Pancreas (tissue), 10 donors: Measurements from ENCODE around the gene PRKD1. TPM values are rescaled to one million over a fixed set of nuclear protein-coding genes. Genes with fewer than 3 reads are reported as not detected.

ENCODE experiments used
- ATAC-seq, 4 donors: fragments of 200-7000 bp; cut with Tn5 transposase; one replicate each; pipeline versions ENCODE4 v1.8.0 to v1.9.1; 2020; ENCODE audit warnings: mild to moderate bottlenecking in 4 of 4, moderate library complexity in 4 of 4
- DNase-seq, 6 donors: peaks; one replicate each; pipeline ENCODE4 v3.0.0-alpha.2; 2020
- FAIRE-seq: peaks from 2 replicates; lab custom pipeline; 2012; peaks lifted over from hg19 to GRCh38; lab: Jason Lieb, UNC
- H3K27ac ChIP-seq, 4 donors: fragments of 200-600 bp; sonication (generic); 1 replicate in 3 of 4; 2 replicates in 1 of 4; pipeline versions ENCODE4 v1.5.0 to v1.8.0; 2020
- H3K27me3 ChIP-seq, 4 donors: fragments of 200-600 bp; one replicate each; pipeline ENCODE4 v1.8.0; 2021
- H3K36me3 ChIP-seq, 3 donors: fragments of 200-600 bp; sonication (generic) in 1 of 3; one replicate each; pipeline versions ENCODE4 v1.5.0 to v1.8.0; 2020 to 2021
- H3K4me1 ChIP-seq, 3 donors: fragments of 200-600 bp; one replicate each; pipeline ENCODE4 v1.8.0; 2021
- H3K4me3 ChIP-seq, 4 donors: fragments of 200-600 bp; sonication (generic) in 2 of 4; one replicate each; pipeline versions ENCODE4 v1.5.0 to v1.8.0; 2020 to 2021
- H3K9me3 ChIP-seq, 4 donors: fragments of 200-600 bp; one replicate each; pipeline ENCODE4 v1.8.0; 2021
- CTCF ChIP-seq, 4 donors: fragments of 200-600 bp; sonication (generic) in 3 of 4; IDR thresholded peaks; one replicate each; pipeline versions ENCODE4 v1.5.0 to v1.8.0; 2021; ENCODE audit warnings: antibody characterized with exemption in 4 of 4
- WGBS, 2 donors: extraction: QIAGEN DNeasy Blood & Tissue Kit; methylation state at CpG; one replicate each; pipeline ENCODE4 v1.1.7; 2013; 5-methylcytosine and 5-hydroxymethylcytosine counted together
- intact Hi-C, 3 donors: fragments of 100-400 bp; cut with DNase I; formaldehyde crosslinking; loops; one replicate each; pipeline versions ENCODE4 v1.11.1 to v1.14.2; 2022
- polyA plus RNA-seq, 2 donors: library from polyadenylated mRNA; stranded (reverse); fragments of 200-250 nt; gene quantifications; one replicate each; pipeline ENCODE4 v1.2.3, GENCODE V29; 2013
- total RNA-seq, 6 donors: library from RNA; stranded (reverse); fragmentation: NEBNext Ultra II Directional in 4 of 6; extraction: Animal tissue kit (Norgen Biotek cat#: 25700) in 4 of 6; gene quantifications; one replicate each; pipeline versions ENCODE4 v1.2.1 to v1.2.4, GENCODE V29; 2021 to 2023
- donor health status: healthy with polysubstance abuse.
- donor health status: DM: no; HTN: no; CAD: no; lungs with moderate emphysema.
- donor health status: DM: no; HTN: no; CAD: no.
- donor health status: control.
- donor health status: control.
- donor health status: Bipolar disorder and iron deficiency.
- donor health status: DM: yes; HTN: yes; CAD: no.
- donor health status: DM: no; HTN: no; CAD: no.
- donor health status: DM: no; HTN: no; CAD: no.
- donor health status: DM: yes; HTN: yes; CAD: no.

PRKD1 gene
- total and polyA plus RNA-seq, 8 donors: 3.1 to 13.2 (median 4.2) TPM

- H3K4me1 ChIP-seq: peaks cover 3 to 16% (median 8%) of the 10 kb centered on the region in 3 donors
- no peak overlapping the region for H3K4me3 ChIP-seq
- TF ChIP-seq CTCF (IDR thresholded peaks at IDR 0.05): no peak
- DNase-seq (no peak), FAIRE-seq (no peak), ATAC-seq (peak in 2 of 4 donors; percentile 23 to 49)
- intact Hi-C loops: no loop called here
- no peaks in the 10 kb centered on the region for H3K9me3 ChIP-seq
- H3K27me3 ChIP-seq: no peaks in the 10 kb centered on the region
- H3K36me3 ChIP-seq: no peaks in the 10 kb centered on the region
- H3K27ac ChIP-seq: no peak overlapping the region
- WGBS, 2 donors: 26 to 38% methylated on average over 1 of the region's 1 CpG
Measured at GRCh38 chr14:29645117-29645516, 282.5 kb downstream of the PRKD1 start.

GRCh38 chr14:29643433-29644211, 284.0 kb downstream of the PRKD1 start:
- Histone ChIP-seq H3K9me3 (no peaks in the 10 kb centered on the region), H3K27ac (no peak overlapping the region), H3K27me3 (no peaks in the 10 kb centered on the region), H3K4me3 (no peak overlapping the region), H3K4me1 (peaks cover 3 to 19% (median 8%) of the 10 kb centered on the region in 3 donors), H3K36me3 (no peaks in the 10 kb centered on the region)
- ATAC-seq (peak; percentile 50 to 88 (median 78)), DNase-seq (no peak), FAIRE-seq (no peak)
- intact Hi-C loops: no loop called here
- 38 to 40% methylated on average over 5 of the region's 5 CpGs for WGBS, 2 donors
- no peak for TF ChIP-seq CTCF (IDR thresholded peaks at IDR 0.05)

DNA sequence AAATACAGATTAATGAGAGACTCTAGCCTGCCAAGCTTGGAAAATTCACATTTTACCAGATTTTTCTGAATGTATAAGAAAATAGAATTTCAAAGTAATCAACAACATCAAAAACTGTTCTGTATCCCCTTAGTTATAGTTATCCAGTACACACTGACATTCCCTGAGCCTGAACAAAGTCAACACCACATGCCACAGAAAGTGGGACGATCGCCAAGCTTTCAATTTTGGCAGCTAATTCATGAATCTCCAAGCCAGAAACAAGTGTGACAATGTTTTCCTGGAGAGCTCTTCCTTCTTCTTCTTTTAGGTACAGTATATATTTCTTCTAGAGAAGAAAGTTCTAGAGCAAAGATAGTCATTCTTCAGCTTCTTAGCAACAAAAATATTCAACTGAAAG, 290.2 kb downstream of the PRKD1 start:
- Histone ChIP-seq H3K27me3 (no peaks in the 10 kb centered on the region), H3K36me3 (no peaks in the 10 kb centered on the region), H3K27ac (peak overlapping the region in 2 of 4 donors; percentile 25 to 53), H3K9me3 (no peaks in the 10 kb centered on the region), H3K4me1 (peaks cover 13 to 25% (median 25%) of the 10 kb centered on the region in 3 donors), H3K4me3 (no peak overlapping the region)
- intact Hi-C loops: no loop called here
- peak; percentile 90 to 97 (median 96) for ATAC-seq
- DNase-seq: peak in 5 of 6 donors; percentile 73 to 88 (median 77)
- WGBS, 2 donors: 2 to 4% methylated on average over 2 of the region's 2 CpGs
- peak; percentile 43 for FAIRE-seq
- no peak for TF ChIP-seq CTCF (IDR thresholded peaks at IDR 0.05)

GRCh38 chr14:29636870-29637269, 290.8 kb downstream of the PRKD1 start:
- 44 to 57% methylated on average over 3 of the region's 3 CpGs for WGBS, 2 donors
- H3K36me3 ChIP-seq: no peaks in the 10 kb centered on the region
- intact Hi-C loops: no loop called here

More at GRCh38 chr14:29636870-29637269, 290.8 kb downstream of the PRKD1 start:
- Histone ChIP-seq H3K27ac (no peak overlapping the region), H3K4me1 (peaks cover 13 to 25% (median 25%) of the 10 kb centered on the region in 3 donors), H3K27me3 (no peaks in the 10 kb centered on the region), H3K4me3 (no peak overlapping the region), H3K9me3 (no peaks in the 10 kb centered on the region)
- TF ChIP-seq CTCF (IDR thresholded peaks at IDR 0.05): no peak
- FAIRE-seq (no peak), DNase-seq (no peak), ATAC-seq (peak in 2 of 4 donors; percentile 17 to 30)
